Liver (tissue), 9 donors: ENCODE data around the gene EPN3. TPM values are rescaled to one million over a fixed set of nuclear protein-coding genes. Genes with fewer than 3 reads are reported as not detected.

Source experiments
- DNase-seq: peaks from one replicate; pipeline ENCODE4 v3.0.0-alpha.2; 2017; ENCODE audit warnings: low spot score
- H3K27ac ChIP-seq, 2 donors: one replicate each; pipeline ENCODE4 v1.7.0; 2013; ENCODE audit warnings: inconsistent platforms in 2 of 2, low read length in 2 of 2, control low read depth in 1 of 2, low read depth in 1 of 2, mild to moderate bottlenecking in 1 of 2
- H3K27me3 ChIP-seq, 4 donors: one replicate each; pipeline versions ENCODE4 v1.6.1 to v1.7.0; 2013; ENCODE audit warnings: low read length in 3 of 4, inconsistent platforms in 1 of 4, mild to moderate bottlenecking in 1 of 4, moderate library complexity in 1 of 4; ENCODE audit not compliant: control insufficient read depth in 4 of 4, insufficient read depth in 4 of 4
- H3K36me3 ChIP-seq, 4 donors: one replicate each; pipeline versions ENCODE4 v1.6.1 to v1.7.0; 2013; ENCODE audit warnings: low read length in 3 of 4, mild to moderate bottlenecking in 3 of 4, low read depth in 1 of 4, moderate library complexity in 1 of 4; ENCODE audit not compliant: control insufficient read depth in 4 of 4, insufficient read depth in 3 of 4
- H3K4me1 ChIP-seq, 4 donors: one replicate each; pipeline versions ENCODE4 v1.6.1 to v1.7.0; 2013; ENCODE audit warnings: low read length in 3 of 4, mild to moderate bottlenecking in 3 of 4, moderate library complexity in 1 of 4; ENCODE audit not compliant: control insufficient read depth in 4 of 4, insufficient read depth in 4 of 4
- H3K4me3 ChIP-seq, 3 donors: one replicate each; pipeline versions ENCODE4 v1.6.1 to v1.7.0; 2013; ENCODE audit warnings: low read length in 3 of 3, control low read depth in 1 of 3, low read depth in 1 of 3, mild to moderate bottlenecking in 1 of 3
- H3K9ac ChIP-seq, 2 donors: one replicate each; pipeline ENCODE4 v1.7.0; 2013; ENCODE audit warnings: low read length in 2 of 2, mild to moderate bottlenecking in 2 of 2, moderate library complexity in 2 of 2, control low read depth in 1 of 2, low read depth in 1 of 2
- H3K9me3 ChIP-seq, 4 donors: one replicate each; pipeline versions ENCODE4 v1.6.1 to v1.7.0; 2013; ENCODE audit warnings: low read length in 3 of 4; ENCODE audit not compliant: control insufficient read depth in 4 of 4
- ATF3 ChIP-seq: IDR thresholded peaks from 2 replicates; pipeline ENCODE4 v1.6.1; 2016; ENCODE audit warnings: antibody characterized with exemption
- EGR1 ChIP-seq, 2 donors: IDR thresholded peaks; 2 replicates each; pipeline ENCODE4 v1.6.1; 2016 to 2018; ENCODE audit warnings: antibody characterized with exemption in 2 of 2, low read depth in 2 of 2
- FOXA1 ChIP-seq: IDR thresholded peaks from 2 replicates; pipeline ENCODE4 v1.6.1; 2016; ENCODE audit warnings: antibody characterized with exemption
- HNF4A ChIP-seq, 2 donors: conservative IDR thresholded peaks; 2 replicates each; pipeline ENCODE4 v1.6.1; 2016; ENCODE audit warnings: antibody characterized with exemption in 2 of 2, mild to moderate bottlenecking in 2 of 2
- HNF4G ChIP-seq: IDR thresholded peaks from 2 replicates; pipeline ENCODE4 v1.6.1; 2016; ENCODE audit warnings: antibody characterized with exemption
- JUND ChIP-seq, 2 donors: IDR thresholded peaks; 2 replicates each; pipeline ENCODE4 v1.6.1; 2016; ENCODE audit warnings: antibody characterized with exemption in 2 of 2
- NR2F2 ChIP-seq: IDR thresholded peaks from 2 replicates; pipeline ENCODE4 v1.6.1; 2016; ENCODE audit warnings: antibody characterized with exemption
- RAD21 ChIP-seq, 2 donors: IDR thresholded peaks; 2 replicates each; pipeline ENCODE4 v1.6.1; 2016; ENCODE audit warnings: antibody characterized with exemption in 2 of 2, mild to moderate bottlenecking in 2 of 2
- RXRA ChIP-seq, 2 donors: IDR thresholded peaks; 2 replicates each; pipeline ENCODE4 v1.6.1; 2017 to 2018; ENCODE audit warnings: antibody characterized with exemption in 2 of 2, mild to moderate bottlenecking in 1 of 2
- SP1 ChIP-seq: IDR thresholded peaks from 2 replicates; pipeline ENCODE4 v1.6.1; 2018; ENCODE audit warnings: antibody characterized with exemption, mild to moderate bottlenecking
- YY1 ChIP-seq: IDR thresholded peaks from 2 replicates; pipeline ENCODE4 v1.6.1; 2016; ENCODE audit warnings: antibody characterized with exemption, mild to moderate bottlenecking
- WGBS: extraction: QIAGEN DNeasy Blood & Tissue Kit; methylation state at CpG from one replicate; pipeline ENCODE4 v1.1.7; 2013; 5-methylcytosine and 5-hydroxymethylcytosine counted together
- polyA plus RNA-seq, 2 donors: library from polyadenylated mRNA; stranded (reverse) in 1 of 2; unstranded in 1 of 2; fragments of 200-250 nt in 1 of 2; fragments of >200 nt in 1 of 2; fragmentation: Nextera tagmentation in 1 of 2; extraction: Ambion mirVana in 1 of 2; gene quantifications; one replicate each; pipeline versions ENCODE4 v1.2.1 to v1.2.3, GENCODE V29; 2013 to 2015
- total RNA-seq, 2 donors: library from RNA; depleted of rRNA; stranded (reverse); fragments of >200 nt; gene quantifications; one replicate each; pipeline ENCODE4 v1.2.3, GENCODE V29; 2014
- TF ChIP-seq, protein P1 (sequence below): fragments of 150-350 bp; IDR thresholded peaks from 2 replicates; pipeline ENCODE4 v1.5.1; 2017; ENCODE audit warnings: improper control_type of control experiment, low read depth, low read length; ENCODE audit not compliant: missing input control
- TF ChIP-seq, protein P2 (sequence below): IDR thresholded peaks from 2 replicates; pipeline ENCODE4 v1.6.1; 2016; ENCODE audit warnings: antibody characterized with exemption, mild to moderate bottlenecking
- donor health status: healthy.
- donor health status: healthy.
- donor health status: healthy.
- donor health status: healthy.
- donor health status: healthy.

The EPN3 gene
- total and polyA plus RNA-seq, 4 donors, result 0.06 to 0.51 (median 0.33) TPM; not detected in 1

DNA sequence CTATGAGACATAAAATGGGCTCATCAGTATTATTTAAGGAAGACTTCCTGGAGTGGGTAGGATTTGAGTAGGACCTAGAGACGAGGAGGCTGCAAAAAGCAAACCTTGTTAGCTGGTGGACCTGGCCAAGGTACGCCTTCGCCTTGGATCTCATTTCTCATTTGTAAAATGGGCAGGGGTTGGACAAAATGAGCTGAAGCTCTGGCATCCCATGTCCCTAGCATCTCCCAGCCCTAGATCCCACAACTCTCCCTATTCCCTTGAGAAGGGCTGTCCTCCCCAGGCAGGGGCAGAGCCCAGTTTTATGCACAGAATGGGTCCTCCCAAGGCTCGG, 14.1 kb downstream of the EPN3 start:
- WGBS, result 48% methylated on average over 4 of the region's 4 CpGs
- Histone ChIP-seq H3K9me3 (no peaks in the 10 kb centered on the region), H3K27ac (no peak overlapping the region), H3K4me3 (no peak overlapping the region), H3K27me3 (no peaks in the 10 kb centered on the region), H3K9ac (no peak overlapping the region), H3K36me3 (no peaks in the 10 kb centered on the region), H3K4me1 (peaks cover 3 to 47% (median 33%) of the 10 kb centered on the region in 4 donors)
- DNase-seq, result no peak
- TF ChIP-seq ATF3 (no peak), RAD21 (IDR thresholded peaks at IDR 0.05) (no peak), HNF4A (conservative IDR thresholded peaks at IDR 0.05) (no peak), RXRA (IDR thresholded peaks at IDR 0.05) (no peak), FOXA1 (no peak), SP1 (no peak), YY1 (no peak), JUND (IDR thresholded peaks at IDR 0.05) (no peak), NR2F2 (no peak), EGR1 (IDR thresholded peaks at IDR 0.05; ENCODE audit: low read depth in 2 of 2) (no peak), HNF4G (no peak)
- TF ChIP-seq, protein P1, sequence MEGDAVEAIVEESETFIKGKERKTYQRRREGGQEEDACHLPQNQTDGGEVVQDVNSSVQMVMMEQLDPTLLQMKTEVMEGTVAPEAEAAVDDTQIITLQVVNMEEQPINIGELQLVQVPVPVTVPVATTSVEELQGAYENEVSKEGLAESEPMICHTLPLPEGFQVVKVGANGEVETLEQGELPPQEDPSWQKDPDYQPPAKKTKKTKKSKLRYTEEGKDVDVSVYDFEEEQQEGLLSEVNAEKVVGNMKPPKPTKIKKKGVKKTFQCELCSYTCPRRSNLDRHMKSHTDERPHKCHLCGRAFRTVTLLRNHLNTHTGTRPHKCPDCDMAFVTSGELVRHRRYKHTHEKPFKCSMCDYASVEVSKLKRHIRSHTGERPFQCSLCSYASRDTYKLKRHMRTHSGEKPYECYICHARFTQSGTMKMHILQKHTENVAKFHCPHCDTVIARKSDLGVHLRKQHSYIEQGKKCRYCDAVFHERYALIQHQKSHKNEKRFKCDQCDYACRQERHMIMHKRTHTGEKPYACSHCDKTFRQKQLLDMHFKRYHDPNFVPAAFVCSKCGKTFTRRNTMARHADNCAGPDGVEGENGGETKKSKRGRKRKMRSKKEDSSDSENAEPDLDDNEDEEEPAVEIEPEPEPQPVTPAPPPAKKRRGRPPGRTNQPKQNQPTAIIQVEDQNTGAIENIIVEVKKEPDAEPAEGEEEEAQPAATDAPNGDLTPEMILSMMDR, result no peak

- H3K9ac ChIP-seq, result peak within 1 kb of the TSS; percentile 54 to 79
- no peaks in the 10 kb centered on the region for H3K27me3 ChIP-seq
- WGBS, result 2% methylated on average over 42 of the region's 42 CpGs
- peak within 1 kb of the TSS; percentile 23 to 49 for H3K27ac ChIP-seq
- peak; percentile 77 for DNase-seq
- no peaks in the 10 kb centered on the region for H3K9me3 ChIP-seq
- TF ChIP-seq JUND (IDR thresholded peaks at IDR 0.05) (no peak), RAD21 (IDR thresholded peaks at IDR 0.05) (peak; percentile 95), YY1 (peak; percentile 44), HNF4A (conservative IDR thresholded peaks at IDR 0.05) (peak in 1 of 2 donors; percentile 12)
- TF ChIP-seq, protein P2, sequence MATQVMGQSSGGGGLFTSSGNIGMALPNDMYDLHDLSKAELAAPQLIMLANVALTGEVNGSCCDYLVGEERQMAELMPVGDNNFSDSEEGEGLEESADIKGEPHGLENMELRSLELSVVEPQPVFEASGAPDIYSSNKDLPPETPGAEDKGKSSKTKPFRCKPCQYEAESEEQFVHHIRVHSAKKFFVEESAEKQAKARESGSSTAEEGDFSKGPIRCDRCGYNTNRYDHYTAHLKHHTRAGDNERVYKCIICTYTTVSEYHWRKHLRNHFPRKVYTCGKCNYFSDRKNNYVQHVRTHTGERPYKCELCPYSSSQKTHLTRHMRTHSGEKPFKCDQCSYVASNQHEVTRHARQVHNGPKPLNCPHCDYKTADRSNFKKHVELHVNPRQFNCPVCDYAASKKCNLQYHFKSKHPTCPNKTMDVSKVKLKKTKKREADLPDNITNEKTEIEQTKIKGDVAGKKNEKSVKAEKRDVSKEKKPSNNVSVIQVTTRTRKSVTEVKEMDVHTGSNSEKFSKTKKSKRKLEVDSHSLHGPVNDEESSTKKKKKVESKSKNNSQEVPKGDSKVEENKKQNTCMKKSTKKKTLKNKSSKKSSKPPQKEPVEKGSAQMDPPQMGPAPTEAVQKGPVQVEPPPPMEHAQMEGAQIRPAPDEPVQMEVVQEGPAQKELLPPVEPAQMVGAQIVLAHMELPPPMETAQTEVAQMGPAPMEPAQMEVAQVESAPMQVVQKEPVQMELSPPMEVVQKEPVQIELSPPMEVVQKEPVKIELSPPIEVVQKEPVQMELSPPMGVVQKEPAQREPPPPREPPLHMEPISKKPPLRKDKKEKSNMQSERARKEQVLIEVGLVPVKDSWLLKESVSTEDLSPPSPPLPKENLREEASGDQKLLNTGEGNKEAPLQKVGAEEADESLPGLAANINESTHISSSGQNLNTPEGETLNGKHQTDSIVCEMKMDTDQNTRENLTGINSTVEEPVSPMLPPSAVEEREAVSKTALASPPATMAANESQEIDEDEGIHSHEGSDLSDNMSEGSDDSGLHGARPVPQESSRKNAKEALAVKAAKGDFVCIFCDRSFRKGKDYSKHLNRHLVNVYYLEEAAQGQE, result no peak
- TF ChIP-seq, protein P1, result peak; percentile 96
- peaks cover 2 to 43% (median 32%) of the 10 kb centered on the region in 4 donors for H3K4me1 ChIP-seq
- H3K36me3 ChIP-seq, result no peaks in the 10 kb centered on the region
- peak within 1 kb of the TSS in 2 of 3 donors; percentile 58 to 64 for H3K4me3 ChIP-seq
Observed at GRCh38 chr17:50547035-50547735, 14.7 kb downstream of the EPN3 start, which contains the start of gene SPATA20. Gene SPATA20, plus strand, starts transcription at chr17:50547174. Its CDS starts 35 bp downstream, at chr17:50547209.
